PFSK-1 (cell line): ENCODE results near the gene TBC1D16.

ENCODE experiments used
- FOXP2 ChIP-seq: optimal IDR thresholded peaks from 2 replicates; pipeline ENCODE3; 2011; ENCODE audit warnings: borderline replicate concordance, control low read depth, inconsistent platforms; ENCODE audit not compliant: insufficient read depth; ENCODE audit errors: extremely low read length, extremely low read depth
- POLR2AphosphoS5 ChIP-seq: IDR thresholded peaks from 2 replicates; pipeline ENCODE4 v1.6.1; 2012; ENCODE audit warnings: low read depth, mild to moderate bottlenecking, control low read depth, low read length, moderate library complexity
- REST ChIP-seq, 2 experiments: IDR thresholded peaks; 2 replicates each; pipeline versions ENCODE4 v1.6.1 to v1.8.0; 2011 to 2012; ENCODE audit warnings: low read depth in 2 of 2, low read length in 2 of 2, control low read depth in 1 of 2, inconsistent platforms in 1 of 2, mild to moderate bottlenecking in 1 of 2, moderate library complexity in 1 of 2; ENCODE audit not compliant: insufficient read depth in 1 of 2
- SIN3A ChIP-seq: IDR thresholded peaks from 2 replicates; pipeline ENCODE4 v1.6.1; 2012; ENCODE audit warnings: mild to moderate bottlenecking, low read length, moderate library complexity, borderline replicate concordance; ENCODE audit not compliant: insufficient read depth
- TAF1 ChIP-seq: IDR thresholded peaks from 2 replicates; pipeline ENCODE4 v1.6.1; 2012; ENCODE audit warnings: low read length, control low read depth, borderline replicate concordance; ENCODE audit not compliant: insufficient read depth

Gene TBC1D16

GRCh38 chr17:79981090-79981489, 54.6 kb downstream of the TBC1D16 start:
- no peak for TF ChIP-seq REST (IDR thresholded peaks at IDR 0.05; ENCODE audit: insufficient read depth in 1 of 2, low read depth in 2 of 2, low read length in 2 of 2)
- TF ChIP-seq SIN3A: no peak
- no peak for TF ChIP-seq FOXP2
- TF ChIP-seq TAF1: no peak
- TF ChIP-seq POLR2AphosphoS5: no peak

- TF ChIP-seq TAF1 (no peak), POLR2AphosphoS5 (no peak)
These were observed 55.2 kb downstream of the TBC1D16 start for GRCh38 chr17:79980246-79981043.

GRCh38 chr17:79979816-79980215, 55.9 kb downstream of the TBC1D16 start:
- TF ChIP-seq FOXP2: no peak
- TF ChIP-seq TAF1: no peak
- no peak for TF ChIP-seq REST (IDR thresholded peaks at IDR 0.05; ENCODE audit: insufficient read depth in 1 of 2, low read depth in 2 of 2, low read length in 2 of 2)
- no peak for TF ChIP-seq POLR2AphosphoS5
- no peak for TF ChIP-seq SIN3A

GRCh38 chr17:79979221-79979741, 56.4 kb downstream of the TBC1D16 start:
- no peak for TF ChIP-seq REST (IDR thresholded peaks at IDR 0.05; ENCODE audit: insufficient read depth in 1 of 2, low read depth in 2 of 2, low read length in 2 of 2)
- TF ChIP-seq SIN3A: no peak
- TF ChIP-seq TAF1: no peak
- no peak for TF ChIP-seq POLR2AphosphoS5
- no peak for TF ChIP-seq FOXP2

- TF ChIP-seq POLR2AphosphoS5 (no peak), FOXP2 (no peak)
These were observed 57.2 kb downstream of the TBC1D16 start for GRCh38 chr17:79978548-79978855.

GRCh38 chr17:79977708-79978547, 57.7 kb downstream of the TBC1D16 start:
- TF ChIP-seq FOXP2: no peak
- no peak for TF ChIP-seq POLR2AphosphoS5
- TF ChIP-seq SIN3A: no peak
- TF ChIP-seq TAF1: no peak
- TF ChIP-seq REST (IDR thresholded peaks at IDR 0.05; ENCODE audit: insufficient read depth in 1 of 2, low read depth in 2 of 2, low read length in 2 of 2): no peak
